Hippocampal formation (tissue), 2 donors: ENCODE measurements around the gene SMG9.
"Not testable (repeated sequence)": the region's sequence is repeated elsewhere in the genome, so short reads cannot be mapped to it uniquely, and the experiment has no call there.

ENCODE experiments used
- DNase-seq, 2 donors: peaks; one replicate each; lab custom pipeline; 2025; lab: John Stamatoyannopoulos, UW

SMG9 gene

DNA sequence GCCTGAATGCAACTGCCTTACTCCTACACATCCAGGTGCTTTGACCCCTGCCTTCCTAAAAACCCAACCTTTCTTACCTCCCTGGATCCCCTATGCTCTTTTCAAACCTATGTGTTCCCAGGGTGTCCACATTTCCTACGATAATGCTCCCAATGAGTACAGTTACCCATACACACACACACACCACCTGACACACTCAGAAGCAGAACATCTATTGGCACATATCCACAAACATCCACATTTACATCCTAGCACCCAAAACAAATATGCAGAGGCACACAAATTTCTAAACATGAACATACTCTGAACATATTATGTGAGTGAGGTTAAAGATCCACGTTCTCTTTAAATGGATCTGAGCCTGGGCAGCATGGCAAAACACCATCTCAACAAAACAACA, 62.4 kb downstream of the SMG9 start:
- DNase-seq: no peak

DNA sequence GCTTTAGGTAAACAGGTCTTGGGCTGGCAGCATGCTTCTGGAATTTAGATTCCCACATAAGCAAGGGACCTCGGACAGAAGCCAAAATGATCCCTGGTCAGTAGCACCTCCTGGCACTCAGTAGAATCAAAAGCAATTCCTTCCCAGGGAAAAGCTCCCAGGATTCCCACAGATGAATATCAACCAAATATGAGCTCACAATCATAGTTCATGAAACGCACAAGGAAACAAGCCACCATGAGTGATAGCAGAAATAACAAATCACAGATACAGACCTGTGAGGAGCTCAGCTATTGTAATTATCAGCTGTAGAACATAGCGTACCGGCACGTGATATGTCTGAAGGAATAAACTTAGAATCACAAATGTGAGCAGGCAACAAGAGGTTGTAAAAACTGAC, 63.0 kb downstream of the SMG9 start:
- no peak for DNase-seq

DNA sequence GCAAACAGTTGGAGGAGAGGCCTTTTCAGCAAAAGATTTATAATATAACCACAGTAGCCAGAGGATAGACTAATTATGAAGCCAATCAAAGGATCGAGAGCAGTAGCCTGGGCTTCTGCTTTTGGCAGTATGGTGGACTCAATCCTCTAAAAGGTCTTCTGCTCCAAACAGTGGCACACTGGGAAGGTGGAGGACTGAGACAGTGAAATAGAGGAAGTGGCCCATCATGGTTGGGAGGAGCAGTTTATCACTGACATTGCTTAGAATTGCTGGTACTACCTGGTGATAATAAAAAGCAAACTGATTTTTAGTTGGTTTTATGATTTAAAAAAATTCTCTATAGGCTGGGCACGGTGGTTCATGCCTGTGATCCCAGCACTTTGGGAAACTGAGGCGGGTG, 63.9 kb downstream of the SMG9 start:
- no peak for DNase-seq

DNA sequence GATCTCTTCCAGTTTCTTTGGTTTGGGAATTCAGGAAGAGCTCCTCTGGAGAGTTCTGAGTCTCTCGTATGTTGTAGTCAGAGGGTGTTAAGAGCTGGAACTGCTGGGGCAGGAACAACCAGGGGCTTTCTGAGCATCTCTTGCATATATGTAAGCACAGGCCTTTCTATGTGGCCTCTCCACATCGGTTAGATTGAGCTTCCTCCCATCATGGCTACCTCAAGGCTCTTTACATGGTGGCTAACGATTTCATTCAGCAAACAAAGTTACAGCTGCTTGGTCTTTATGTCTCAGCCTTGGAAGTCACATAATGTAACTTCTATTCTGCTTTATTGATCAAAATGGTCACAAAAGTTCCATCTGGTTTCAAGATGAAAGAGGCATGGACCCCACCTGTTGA, 64.3 kb downstream of the SMG9 start:
- no peak for DNase-seq

DNA sequence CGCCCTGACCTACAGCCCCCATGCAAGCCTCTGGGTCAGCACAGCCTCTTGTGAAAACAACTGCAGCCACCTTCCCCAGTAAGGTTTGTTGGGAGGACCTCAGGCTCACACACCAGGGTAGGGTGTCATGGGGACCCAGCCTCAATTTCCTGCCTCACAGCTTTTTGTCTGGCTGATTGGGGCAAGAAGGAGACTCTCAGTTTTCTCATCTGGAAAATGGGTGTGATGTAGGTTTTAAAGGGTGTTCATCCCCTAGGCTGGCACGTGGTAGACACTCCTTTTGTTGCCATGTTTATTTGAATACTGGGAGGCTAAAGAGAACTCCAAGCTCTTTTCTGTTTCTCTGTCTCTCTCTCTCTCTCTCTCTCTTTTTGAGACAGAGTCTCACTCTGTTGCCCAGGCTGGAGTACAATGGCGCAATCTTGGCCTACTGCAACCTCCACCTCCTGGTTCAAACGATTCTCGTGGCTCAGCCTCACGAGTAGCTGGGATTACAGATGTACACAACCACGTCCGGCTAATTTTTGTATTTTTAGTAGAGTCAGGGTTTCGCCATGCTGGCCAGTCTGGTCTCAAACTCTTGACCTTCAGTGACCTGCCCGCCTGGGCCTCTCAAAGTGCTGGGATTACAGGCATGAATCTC, 66.6 kb downstream of the SMG9 start:
- no peak for DNase-seq

DNA sequence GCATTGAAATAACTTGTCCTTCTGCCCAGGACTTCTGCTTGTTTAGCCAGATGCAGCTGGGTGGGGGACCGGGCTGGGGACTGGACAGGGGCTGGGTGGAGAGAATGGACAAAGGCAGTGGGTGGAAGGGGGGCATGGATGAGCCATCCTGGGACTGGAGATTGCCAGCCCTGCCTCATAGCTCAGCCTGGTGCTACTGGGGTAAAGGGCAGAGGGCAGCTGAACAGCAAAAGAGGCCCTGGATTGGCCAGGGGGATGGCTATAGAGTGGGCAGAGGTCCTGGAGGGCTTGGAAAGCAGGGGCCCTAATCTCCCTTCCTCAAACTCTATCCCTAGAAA, 67.1 kb downstream of the SMG9 start:
- peak; percentile 22 to 42 for DNase-seq

DNA sequence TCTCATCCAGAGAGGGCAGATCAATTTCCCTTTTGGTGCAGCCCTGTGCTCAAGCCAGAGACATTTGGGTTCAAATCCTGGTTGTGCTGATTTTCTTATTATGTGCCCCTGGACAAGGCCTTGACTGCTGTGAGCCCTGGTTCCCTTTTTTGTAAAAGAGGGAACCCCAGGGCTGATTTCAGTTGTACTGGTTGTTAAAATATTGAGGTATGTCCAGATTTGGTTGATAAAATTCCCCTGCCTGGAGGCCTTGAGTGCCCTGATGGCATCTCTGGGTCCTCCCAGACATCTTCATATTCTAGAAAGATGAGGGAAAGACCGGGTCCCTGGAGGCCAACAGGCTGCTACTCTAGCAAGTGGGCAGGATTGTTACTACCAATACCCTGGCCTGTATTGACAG, 70.4 kb downstream of the SMG9 start:
- no peak for DNase-seq

DNA sequence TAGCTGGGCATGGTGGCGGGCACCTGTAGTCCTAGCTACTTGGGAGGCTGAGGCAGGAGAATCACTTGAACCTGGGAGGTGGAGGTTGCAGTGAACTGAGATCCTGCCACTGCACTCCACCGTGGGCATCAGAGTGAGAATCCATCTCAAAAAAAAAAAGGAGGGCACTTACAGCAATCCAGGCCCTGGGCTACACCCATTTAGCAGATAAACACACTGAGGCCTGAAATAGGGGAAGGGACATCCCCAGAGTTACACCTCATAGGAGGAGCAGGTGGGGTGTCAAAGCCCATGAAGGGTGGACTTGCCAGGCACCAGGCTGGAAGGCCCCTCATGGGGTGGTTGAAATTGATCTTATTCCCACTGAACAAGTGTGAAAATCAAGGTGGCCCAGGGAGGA, 70.9 kb downstream of the SMG9 start:
- no peak for DNase-seq

DNA sequence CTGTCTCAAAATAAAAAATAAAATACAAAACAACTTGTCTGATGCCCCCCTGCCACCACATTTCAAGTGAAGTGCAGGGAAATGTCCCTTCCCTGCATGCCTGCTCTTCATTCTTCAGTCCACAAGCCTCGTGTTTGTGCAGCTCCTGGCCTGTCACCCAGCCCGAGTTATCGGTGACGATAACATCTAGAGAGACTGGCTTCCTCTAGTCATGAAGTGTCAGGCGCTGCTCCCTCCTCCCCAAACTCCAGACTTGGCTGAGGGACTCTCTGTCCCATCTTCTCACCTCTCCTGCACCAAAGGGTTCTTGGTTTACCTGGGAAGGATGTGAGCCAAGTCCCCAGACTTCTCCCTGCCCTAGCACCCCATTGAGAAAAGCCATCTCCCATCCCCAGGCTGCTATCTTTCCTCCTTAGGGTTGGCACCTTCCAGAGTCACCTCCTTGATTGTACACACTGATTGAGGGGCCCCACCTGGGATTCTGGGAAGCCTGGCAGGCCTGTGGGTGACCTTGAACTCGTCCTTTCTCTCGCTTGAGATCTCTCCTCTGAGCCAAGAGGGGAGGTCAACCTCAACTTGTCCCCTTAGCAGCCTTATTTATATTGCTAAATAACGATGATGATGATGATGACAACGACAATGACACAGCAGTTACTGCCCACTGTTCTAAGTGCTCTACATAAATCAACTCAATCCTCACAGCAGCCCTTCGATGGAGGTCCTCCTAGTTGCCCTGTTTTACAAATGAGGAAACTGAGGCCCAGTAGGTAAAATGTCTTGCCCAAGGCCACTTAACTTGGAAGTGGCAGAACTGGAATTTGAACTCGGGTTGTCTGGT, 71.7 kb downstream of the SMG9 start:
- no peak for DNase-seq

DNA sequence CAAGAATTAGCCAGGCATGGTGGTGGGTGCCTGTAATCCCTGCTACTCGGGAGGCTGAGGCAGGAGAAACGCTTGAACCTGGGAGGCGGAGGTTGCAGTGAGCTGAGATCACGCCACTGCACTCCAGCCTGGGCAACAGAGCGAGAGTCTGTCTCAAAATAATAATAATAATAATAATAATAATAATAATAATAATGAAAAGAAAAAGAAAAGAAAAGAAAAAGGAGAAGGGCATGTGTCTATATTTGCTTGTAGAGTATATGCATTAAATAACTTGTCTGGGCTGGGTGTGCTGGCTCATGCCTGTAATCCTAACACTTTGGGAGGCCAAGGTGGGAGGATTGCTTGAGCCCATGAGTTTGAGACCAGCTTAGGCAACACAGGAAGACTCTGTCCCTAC, 72.5 kb downstream of the SMG9 start:
- DNase-seq: not testable (repeated sequence)

DNA sequence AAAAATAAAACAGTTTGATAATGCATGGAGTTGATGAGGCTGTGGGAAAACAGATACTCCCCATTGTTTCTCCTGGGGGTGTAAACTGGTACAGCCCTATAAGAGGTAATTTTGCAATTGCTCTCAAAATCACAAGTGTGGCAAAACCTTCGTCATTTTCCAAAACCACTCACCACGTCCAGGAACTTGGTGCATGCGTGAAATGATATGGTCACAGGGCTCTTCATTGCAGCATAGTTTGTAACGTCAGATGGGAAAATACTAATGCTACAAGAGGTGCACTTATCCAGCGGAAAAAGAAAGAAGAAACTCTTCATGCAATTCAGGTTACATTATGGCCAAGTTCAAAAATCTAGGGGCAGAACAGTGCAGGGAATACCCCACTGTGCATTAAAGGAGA, 72.9 kb downstream of the SMG9 start:
- no peak for DNase-seq

DNA sequence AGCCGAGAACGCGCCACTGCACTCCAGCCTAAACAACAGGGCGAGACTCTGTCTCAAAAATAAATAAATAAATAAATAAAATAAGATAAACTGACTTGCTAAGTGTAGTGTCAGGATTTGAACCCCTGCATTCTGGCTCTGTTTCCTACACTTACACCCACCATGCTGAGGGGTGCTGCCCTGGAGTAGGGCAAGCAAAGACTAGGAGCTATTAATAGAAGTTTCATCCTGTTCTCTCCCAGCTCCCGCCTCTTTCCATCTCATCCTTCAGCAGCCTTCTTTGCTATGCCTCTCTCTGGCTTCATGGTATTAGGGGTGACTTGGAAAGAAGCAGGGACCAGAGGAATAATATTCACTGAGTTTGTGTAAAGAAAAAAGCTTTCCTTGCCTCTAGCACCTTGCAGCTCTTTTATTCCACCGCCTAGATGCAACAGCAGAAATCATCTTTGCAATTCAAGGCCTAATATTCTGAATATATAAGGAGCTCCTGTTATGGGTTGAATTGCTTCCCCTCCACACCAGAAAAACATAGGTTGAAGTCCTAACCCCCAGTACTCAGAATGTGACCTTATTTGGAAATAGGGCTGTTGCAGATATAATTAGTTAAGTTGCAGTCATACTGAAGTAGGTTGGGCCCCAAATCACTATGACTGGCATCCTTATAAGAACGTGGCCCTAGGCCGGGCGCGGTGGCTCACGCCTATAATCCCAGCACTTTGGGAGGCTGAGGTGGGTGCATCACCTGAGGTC, 76.1 kb downstream of the SMG9 start:
- no peak for DNase-seq
